Osteoblast (primary cell): ENCODE results near the gene ZNF397. TPM values are rescaled to one million over a fixed set of nuclear protein-coding genes. Genes with fewer than 3 reads are reported as not detected.

ENCODE experiments used
- DNase-seq: peaks from one replicate; pipeline ENCODE4 v3.0.0; 2011; ENCODE audit warnings: low spot score, mixed read lengths; ENCODE audit not compliant: insufficient read length; ENCODE audit errors: missing footprints
- H2AFZ ChIP-seq: 2 replicates; pipeline ENCODE4 v1.6.0; 2011; ENCODE audit warnings: mild to moderate bottlenecking, low read length
- H3K27ac ChIP-seq: 2 replicates; pipeline ENCODE4 v1.5.1; 2011; ENCODE audit warnings: mild to moderate bottlenecking, low read depth, low read length, moderate library complexity
- H3K27me3 ChIP-seq: 2 replicates; pipeline ENCODE4 v1.6.0; 2012; ENCODE audit warnings: mild to moderate bottlenecking, control low read depth, inconsistent platforms, low read length, moderate library complexity; ENCODE audit not compliant: insufficient read depth
- H3K36me3 ChIP-seq: 2 replicates; pipeline ENCODE4 v1.5.1; 2011; ENCODE audit warnings: mild to moderate bottlenecking, low read length, control low read depth, moderate library complexity; ENCODE audit not compliant: insufficient read depth
- H3K4me1 ChIP-seq: 2 replicates; pipeline ENCODE4 v1.5.1; 2011; ENCODE audit warnings: mild to moderate bottlenecking, low read length, control low read depth, moderate library complexity; ENCODE audit not compliant: insufficient read depth
- H3K4me2 ChIP-seq: 2 replicates; pipeline ENCODE4 v1.6.0; 2011; ENCODE audit warnings: mild to moderate bottlenecking, low read length; ENCODE audit not compliant: insufficient read depth
- H3K4me3 ChIP-seq: fragments of 200-600 bp; sonication (generic); 3 replicates; pipeline ENCODE4 v1.5.1; 2012; ENCODE audit warnings: mild to moderate bottlenecking, low read length, inconsistent platforms; ENCODE audit not compliant: insufficient read depth
- H3K79me2 ChIP-seq: 2 replicates; pipeline ENCODE4 v1.6.0; 2012; ENCODE audit warnings: mild to moderate bottlenecking, low read length, control low read depth, inconsistent platforms; ENCODE audit not compliant: insufficient read depth
- H3K9me3 ChIP-seq: 2 replicates; pipeline ENCODE4 v1.5.1; 2011; ENCODE audit warnings: low read depth, low read length, control low read depth
- H4K20me1 ChIP-seq: 2 replicates; pipeline ENCODE4 v1.6.0; 2012; ENCODE audit warnings: mild to moderate bottlenecking, low read length, control low read depth; ENCODE audit not compliant: insufficient read depth
- CTCF ChIP-seq: IDR thresholded peaks from 2 replicates; pipeline ENCODE4 v1.5.1; 2011; ENCODE audit warnings: mild to moderate bottlenecking, low read depth, low read length, moderate library complexity; ENCODE audit errors: extremely low read depth
- total RNA-seq: library from RNA; depleted of rRNA; stranded (reverse); fragments of >200 nt; gene quantifications from 2 replicates; pipeline ENCODE4 v1.2.3, GENCODE V29; 2012

ZNF397 gene
- total RNA-seq, 1 donor: 14.1 TPM

GRCh38 chr18:35296060-35296459, 55.2 kb downstream of the ZNF397 start:
- no peaks in the 10 kb centered on the region for H4K20me1 ChIP-seq
- H3K9me3 ChIP-seq: peaks cover 1% of the 10 kb centered on the region
- H3K4me2 ChIP-seq: no peak overlapping the region
- no peak overlapping the region for H3K27ac ChIP-seq
- H3K4me1 ChIP-seq: peaks cover 2% of the 10 kb centered on the region
- no peak overlapping the region for H2AFZ ChIP-seq
- TF ChIP-seq CTCF: no peak
- H3K4me3 ChIP-seq: no peak overlapping the region
- no peaks in the 10 kb centered on the region for H3K27me3 ChIP-seq
- peaks cover 55% of the 10 kb centered on the region for H3K36me3 ChIP-seq
- H3K79me2 ChIP-seq: peaks cover 93% of the 10 kb centered on the region
- no peak for DNase-seq

GRCh38 chr18:35303610-35304009, 62.8 kb downstream of the ZNF397 start:
- no peaks in the 10 kb centered on the region for H4K20me1 ChIP-seq
- H2AFZ ChIP-seq: no peak overlapping the region
- no peak overlapping the region for H3K4me2 ChIP-seq
- no peaks in the 10 kb centered on the region for H3K27me3 ChIP-seq
- DNase-seq: no peak
- no peak for TF ChIP-seq CTCF
- peaks cover 55% of the 10 kb centered on the region for H3K79me2 ChIP-seq
- H3K4me3 ChIP-seq: no peak overlapping the region
- no peaks in the 10 kb centered on the region for H3K4me1 ChIP-seq
- peaks cover 63% of the 10 kb centered on the region for H3K36me3 ChIP-seq
- H3K27ac ChIP-seq: no peak overlapping the region
- peaks cover 41% of the 10 kb centered on the region for H3K9me3 ChIP-seq

- Histone ChIP-seq H3K4me1 (no peaks in the 10 kb centered on the region), H3K79me2 (peaks cover 24% of the 10 kb centered on the region), H4K20me1 (no peaks in the 10 kb centered on the region), H3K36me3 (peaks cover 46% of the 10 kb centered on the region), H3K9me3 (peaks cover 56% of the 10 kb centered on the region), H3K27me3 (no peaks in the 10 kb centered on the region), H3K4me2 (no peak overlapping the region), H2AFZ (no peak overlapping the region), H3K4me3 (no peak overlapping the region), H3K27ac (no peak overlapping the region)
- TF ChIP-seq CTCF: no peak
- no peak for DNase-seq
Observed at GRCh38 chr18:35306588-35307250, 65.9 kb downstream of the ZNF397 start.

Other genes with a start within 250 kb of the ZNF397 start
- 21.7 and 24.2 TPM in 2 replicates for gene MAPRE2, start 199.6 kb upstream of the ZNF397 start, total RNA-seq
- 16.6 and 17.7 TPM in 2 replicates for gene ZSCAN30, start 49.2 kb downstream of the ZNF397 start, total RNA-seq
- gene ZNF24, start 103.4 kb downstream of the ZNF397 start, total RNA-seq: 27.4 and 29.7 TPM in 2 replicates
- 1.8 and 3.3 TPM in 2 replicates for gene ZNF396, start 136.3 kb downstream of the ZNF397 start, total RNA-seq